GM04503 (cell line): ENCODE data around the gene MAPK8IP3.

Source experiments
- DNase-seq: peaks from one replicate; pipeline ENCODE4 v3.0.0-alpha.2; 2012; ENCODE audit warnings: low read depth

The MAPK8IP3 gene, protein sequence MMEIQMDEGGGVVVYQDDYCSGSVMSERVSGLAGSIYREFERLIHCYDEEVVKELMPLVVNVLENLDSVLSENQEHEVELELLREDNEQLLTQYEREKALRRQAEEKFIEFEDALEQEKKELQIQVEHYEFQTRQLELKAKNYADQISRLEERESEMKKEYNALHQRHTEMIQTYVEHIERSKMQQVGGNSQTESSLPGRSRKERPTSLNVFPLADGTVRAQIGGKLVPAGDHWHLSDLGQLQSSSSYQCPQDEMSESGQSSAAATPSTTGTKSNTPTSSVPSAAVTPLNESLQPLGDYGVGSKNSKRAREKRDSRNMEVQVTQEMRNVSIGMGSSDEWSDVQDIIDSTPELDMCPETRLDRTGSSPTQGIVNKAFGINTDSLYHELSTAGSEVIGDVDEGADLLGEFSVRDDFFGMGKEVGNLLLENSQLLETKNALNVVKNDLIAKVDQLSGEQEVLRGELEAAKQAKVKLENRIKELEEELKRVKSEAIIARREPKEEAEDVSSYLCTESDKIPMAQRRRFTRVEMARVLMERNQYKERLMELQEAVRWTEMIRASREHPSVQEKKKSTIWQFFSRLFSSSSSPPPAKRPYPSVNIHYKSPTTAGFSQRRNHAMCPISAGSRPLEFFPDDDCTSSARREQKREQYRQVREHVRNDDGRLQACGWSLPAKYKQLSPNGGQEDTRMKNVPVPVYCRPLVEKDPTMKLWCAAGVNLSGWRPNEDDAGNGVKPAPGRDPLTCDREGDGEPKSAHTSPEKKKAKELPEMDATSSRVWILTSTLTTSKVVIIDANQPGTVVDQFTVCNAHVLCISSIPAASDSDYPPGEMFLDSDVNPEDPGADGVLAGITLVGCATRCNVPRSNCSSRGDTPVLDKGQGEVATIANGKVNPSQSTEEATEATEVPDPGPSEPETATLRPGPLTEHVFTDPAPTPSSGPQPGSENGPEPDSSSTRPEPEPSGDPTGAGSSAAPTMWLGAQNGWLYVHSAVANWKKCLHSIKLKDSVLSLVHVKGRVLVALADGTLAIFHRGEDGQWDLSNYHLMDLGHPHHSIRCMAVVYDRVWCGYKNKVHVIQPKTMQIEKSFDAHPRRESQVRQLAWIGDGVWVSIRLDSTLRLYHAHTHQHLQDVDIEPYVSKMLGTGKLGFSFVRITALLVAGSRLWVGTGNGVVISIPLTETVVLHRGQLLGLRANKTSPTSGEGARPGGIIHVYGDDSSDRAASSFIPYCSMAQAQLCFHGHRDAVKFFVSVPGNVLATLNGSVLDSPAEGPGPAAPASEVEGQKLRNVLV (N-terminal part only)

GRCh38 chr16:1705688-1706385 is at the start of gene MAPK8IP3:
Gene MAPK8IP3, plus strand, starts transcription at chr16:1706195. Its CDS starts 145 bp downstream, at chr16:1706340.
- no peak for DNase-seq

- DNase-seq: no peak
Observed at GRCh38 chr16:1656808-1657617, 49.0 kb upstream of the MAPK8IP3 start.

- no peak for DNase-seq
Observed at GRCh38 chr16:1657841-1658240, 48.2 kb upstream of the MAPK8IP3 start.

DNA sequence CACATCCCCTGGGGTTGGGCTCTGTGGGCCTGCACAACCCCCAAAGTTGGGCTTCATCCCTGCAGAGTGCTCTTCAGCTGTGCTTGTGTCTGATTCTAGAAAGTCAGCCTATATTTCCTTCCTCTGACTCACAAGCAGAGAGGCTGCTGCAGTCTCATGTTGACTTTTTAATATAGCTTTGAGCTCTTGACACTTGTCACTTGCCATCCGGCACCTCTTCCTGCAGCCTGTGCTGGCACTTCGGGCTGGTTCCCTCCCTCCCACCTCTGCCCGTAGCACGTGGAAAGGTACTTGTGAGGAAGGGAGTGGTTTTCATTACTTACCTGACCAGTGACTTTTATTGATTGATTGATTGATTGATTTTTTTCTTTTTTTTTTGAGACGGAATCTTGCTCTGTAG is 47.0 kb upstream of the MAPK8IP3 start:
- DNase-seq: no peak

GRCh38 chr16:1661826-1662225 is 44.2 kb upstream of the MAPK8IP3 start:
- no peak for DNase-seq

DNA sequence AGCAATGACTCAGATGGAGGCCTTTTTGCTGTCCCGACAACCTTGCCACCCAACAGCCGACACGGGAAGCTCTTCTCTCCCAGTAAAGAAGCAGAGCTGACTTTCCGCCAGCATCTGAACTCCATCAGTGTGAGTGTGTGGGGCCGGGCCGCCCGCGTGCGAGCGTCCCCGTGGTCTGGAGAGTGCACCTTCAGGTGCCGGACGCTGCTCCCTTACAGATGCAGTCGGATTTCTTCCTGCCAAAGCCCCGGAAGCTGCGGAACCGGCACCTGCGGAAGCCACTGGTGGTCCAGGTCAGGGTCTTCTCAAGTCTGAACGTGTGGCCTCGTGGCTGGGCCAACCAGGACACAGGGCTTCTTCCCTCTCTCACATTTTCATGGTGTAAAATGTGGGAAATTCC is 43.5 kb upstream of the MAPK8IP3 start:
- DNase-seq: no peak

DNA sequence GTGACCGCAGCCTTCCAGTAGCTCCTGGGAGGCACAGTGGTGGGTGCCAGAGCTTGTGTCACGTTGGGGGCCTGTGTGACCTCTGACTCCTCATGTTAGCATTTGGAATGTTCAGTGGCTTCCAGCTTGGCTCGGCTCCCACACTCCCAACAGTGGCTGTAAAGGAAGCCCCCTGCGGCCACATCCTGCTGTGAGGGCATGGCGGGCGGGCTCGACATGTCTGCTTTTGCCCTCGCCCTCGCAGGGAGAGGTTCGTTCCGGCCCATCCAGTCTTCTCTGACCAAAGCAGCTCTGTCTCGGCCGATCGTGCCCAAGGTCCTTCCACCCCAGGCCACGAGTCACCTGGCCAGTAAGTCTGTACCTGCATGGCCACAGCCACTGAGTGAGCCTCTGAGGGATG is 40.2 kb upstream of the MAPK8IP3 start:
- DNase-seq: no peak

GRCh38 chr16:1666316-1666715 is 39.7 kb upstream of the MAPK8IP3 start:
- DNase-seq: no peak

GRCh38 chr16:1667271-1667670 is 38.7 kb upstream of the MAPK8IP3 start:
- DNase-seq: no peak

DNA sequence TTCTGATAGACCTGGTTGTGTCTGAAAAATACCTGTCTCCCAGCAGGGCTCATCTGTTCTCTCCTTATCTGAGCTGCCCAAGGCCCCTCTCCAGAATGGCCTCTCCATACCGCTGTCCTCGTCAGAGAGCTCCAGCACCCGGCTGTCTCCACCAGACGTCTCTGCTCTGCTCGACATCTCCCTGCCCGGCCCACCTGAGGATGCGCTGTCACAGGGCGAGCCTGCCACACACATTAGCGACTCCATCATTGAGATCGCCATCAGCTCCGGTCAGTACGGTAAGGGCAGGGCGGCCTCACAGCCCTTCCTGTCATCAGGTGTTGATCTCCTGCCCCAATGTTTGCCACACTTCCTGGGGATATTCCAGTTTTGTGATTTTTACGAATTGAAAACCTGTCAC is 38.1 kb upstream of the MAPK8IP3 start:
- no peak for DNase-seq

DNA sequence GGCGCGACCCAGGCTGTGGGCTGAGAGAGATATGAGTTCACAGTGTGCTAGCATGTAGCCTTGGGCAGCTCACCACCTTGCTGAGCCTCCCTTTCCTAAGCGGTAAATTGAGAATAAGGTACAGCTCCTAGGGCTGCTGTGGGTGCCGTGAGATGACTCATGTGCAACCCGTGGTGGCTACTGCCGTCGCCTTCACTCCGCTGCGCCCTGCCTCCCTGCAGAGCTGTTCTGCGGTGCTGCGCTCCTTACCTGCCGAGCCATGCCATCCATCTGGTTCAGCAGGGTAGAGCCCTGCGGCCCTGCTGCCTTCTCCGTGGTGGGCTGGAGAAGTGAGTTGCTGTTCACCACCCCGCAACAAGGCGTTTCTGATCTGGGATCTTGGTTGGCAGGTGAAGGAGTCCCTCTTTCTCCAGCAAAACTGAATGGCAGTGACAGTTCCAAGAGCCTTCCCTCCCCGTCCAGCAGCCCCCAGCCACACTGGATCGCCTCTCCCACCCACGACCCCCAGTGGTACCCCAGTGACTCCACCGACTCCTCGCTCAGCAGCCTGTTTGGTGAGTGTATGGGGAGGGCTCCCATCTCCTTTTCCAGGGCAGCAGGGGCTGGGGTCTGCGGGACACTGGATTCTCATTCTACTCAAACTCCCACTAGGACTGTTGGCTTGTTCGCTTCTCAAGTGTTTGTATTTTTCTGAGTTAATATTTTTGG is 37.2 kb upstream of the MAPK8IP3 start:
- no peak for DNase-seq

DNA sequence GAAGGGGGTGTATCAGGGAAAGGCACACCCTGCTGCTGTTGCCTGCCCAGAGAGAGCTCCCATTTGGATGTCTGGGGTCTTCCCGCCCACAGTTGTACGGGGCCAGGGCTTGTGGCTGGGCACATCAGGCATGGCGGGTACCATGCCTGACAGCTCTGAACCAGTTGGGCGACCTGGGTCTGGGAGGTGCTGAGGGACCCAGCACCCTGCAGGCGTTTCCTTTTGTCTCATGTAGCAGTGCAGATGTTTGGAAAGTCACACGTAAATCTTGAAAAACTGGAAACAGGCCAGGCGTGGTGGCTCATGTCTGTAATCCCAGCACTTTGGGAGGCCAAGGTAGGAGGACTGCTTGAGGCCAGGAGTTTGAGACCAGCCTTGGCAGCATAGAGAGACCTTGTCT is 36.3 kb upstream of the MAPK8IP3 start:
- DNase-seq: no peak

DNA sequence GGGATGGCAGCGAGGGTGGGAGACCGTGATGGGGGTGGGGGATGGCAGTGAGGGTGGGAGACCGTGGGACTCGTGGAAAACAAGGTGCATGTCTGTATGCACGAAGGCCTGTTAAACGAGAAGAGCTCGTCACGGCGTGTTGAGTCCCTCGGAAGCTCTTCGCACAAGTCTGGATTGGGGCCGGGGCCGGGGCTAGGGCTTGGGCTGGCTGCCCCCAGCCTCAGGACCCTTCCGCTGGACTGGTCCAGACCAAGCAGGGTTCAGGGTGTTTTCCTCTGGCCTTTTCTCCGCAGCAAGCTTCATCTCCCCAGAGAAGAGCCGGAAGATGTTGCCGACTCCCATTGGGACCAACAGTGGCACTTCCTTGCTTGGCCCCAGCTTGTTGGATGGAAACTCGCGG is 35.6 kb upstream of the MAPK8IP3 start:
- no peak for DNase-seq

DNA sequence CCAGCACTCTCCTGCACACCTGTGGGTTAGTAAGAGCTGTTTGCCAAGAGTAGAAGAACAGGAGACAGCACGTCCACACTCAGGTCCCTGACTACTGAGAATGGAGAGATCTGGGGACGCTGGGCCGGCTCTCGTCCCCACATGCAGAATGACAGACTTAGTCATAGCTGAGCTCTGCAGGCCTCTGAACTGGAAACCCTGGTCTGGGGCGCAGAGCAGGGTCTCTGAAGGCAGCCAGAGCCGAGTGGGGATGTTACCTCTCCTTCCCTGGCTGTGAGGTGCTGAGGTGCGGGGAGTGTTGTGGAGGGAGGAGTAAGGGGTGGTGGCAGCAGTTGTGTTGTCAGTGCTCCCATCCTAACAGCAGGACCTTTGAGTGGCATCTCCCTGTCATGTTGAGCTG is 35.1 kb upstream of the MAPK8IP3 start:
- no peak for DNase-seq

GRCh38 chr16:1673424-1674151 is 32.4 kb upstream of the MAPK8IP3 start:
- no peak for DNase-seq

GRCh38 chr16:1674306-1674705 is 31.7 kb upstream of the MAPK8IP3 start:
- no peak for DNase-seq

GRCh38 chr16:1674751-1675664 is 31.0 kb upstream of the MAPK8IP3 start:
- no peak for DNase-seq

GRCh38 chr16:1676661-1677060 is 29.3 kb upstream of the MAPK8IP3 start:
- DNase-seq: no peak
